ENCODE measurements around the gene TEAD4. TPM values are rescaled to one million over a fixed set of nuclear protein-coding genes. Genes with fewer than 3 reads are reported as not detected.

The TEAD4 gene
- total RNA-seq, 1 donor from 2014 or later: 12.7 TPM

DNA sequence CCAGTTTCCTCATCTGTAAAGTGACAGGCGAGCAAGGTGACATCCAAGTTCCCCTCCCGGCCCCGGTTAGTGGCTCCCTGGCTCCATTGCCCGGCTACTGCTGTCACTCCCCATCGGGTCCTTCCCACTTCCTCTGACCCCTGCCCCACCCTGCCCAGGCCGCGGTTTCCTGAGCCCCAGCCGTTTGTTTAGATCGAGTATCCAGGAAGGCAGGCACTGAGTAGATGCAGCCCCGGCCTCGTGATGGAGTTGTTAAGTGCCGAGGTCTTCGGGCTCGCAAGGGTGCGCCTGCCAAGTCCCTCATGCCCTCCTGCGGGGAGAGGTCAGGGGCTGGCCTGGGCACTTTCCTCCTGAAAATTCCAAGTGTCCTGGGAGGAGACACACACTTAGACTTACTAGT lies 55.4 kb downstream of the TEAD4 start:
- H3K36me3 Mint-ChIP-seq (ENCODE audit: low read depth): no peaks in the 10 kb centered on the region
- intact Hi-C loops (cut with micrococcal nuclease): no loop called here

DNA sequence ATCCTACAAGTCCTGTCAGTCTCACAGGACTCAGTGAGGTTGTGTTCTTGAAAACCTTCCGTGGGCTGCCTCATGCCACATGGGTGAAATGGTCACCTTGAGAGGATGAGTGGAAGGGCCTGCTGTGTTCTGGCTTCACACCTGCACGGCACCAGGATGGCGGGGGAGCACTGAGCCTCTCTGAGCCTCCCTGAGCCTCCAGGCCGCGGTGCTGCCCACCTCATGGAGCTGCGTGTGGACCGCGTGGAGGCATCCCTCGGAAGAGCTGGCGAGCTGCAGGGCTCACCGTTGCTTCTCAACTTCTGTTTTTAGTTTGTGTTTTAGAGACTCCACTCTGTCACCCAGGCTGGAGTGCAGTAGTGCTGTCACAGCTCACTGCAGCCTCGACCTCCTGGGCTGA lies 56.2 kb downstream of the TEAD4 start:
- Mint-ChIP-seq H3K4me1 (ENCODE audit: low read depth) (no peaks in the 10 kb centered on the region), H3K27me3 (ENCODE audit: low read depth) (no peaks in the 10 kb centered on the region), H3K27ac (no peak overlapping the region), H3K36me3 (ENCODE audit: low read depth) (no peaks in the 10 kb centered on the region), H3K9me3 (no peaks in the 10 kb centered on the region), H3K4me3 (ENCODE audit: low read depth) (no peak overlapping the region)
- no peak for DNase-seq (ENCODE audit: low spot score)
- intact Hi-C loops (cut with micrococcal nuclease): no loop called here

More for the DNA sequence above, 55.4 kb downstream of the TEAD4 start:
- no peak for DNase-seq (ENCODE audit: low spot score)
- H3K9me3 Mint-ChIP-seq: no peaks in the 10 kb centered on the region
- no peak overlapping the region for H3K4me3 Mint-ChIP-seq (ENCODE audit: low read depth)
- H3K27me3 Mint-ChIP-seq (ENCODE audit: low read depth): no peaks in the 10 kb centered on the region
- H3K27ac Mint-ChIP-seq: no peak overlapping the region
- no peaks in the 10 kb centered on the region for H3K4me1 Mint-ChIP-seq (ENCODE audit: low read depth)

DNA sequence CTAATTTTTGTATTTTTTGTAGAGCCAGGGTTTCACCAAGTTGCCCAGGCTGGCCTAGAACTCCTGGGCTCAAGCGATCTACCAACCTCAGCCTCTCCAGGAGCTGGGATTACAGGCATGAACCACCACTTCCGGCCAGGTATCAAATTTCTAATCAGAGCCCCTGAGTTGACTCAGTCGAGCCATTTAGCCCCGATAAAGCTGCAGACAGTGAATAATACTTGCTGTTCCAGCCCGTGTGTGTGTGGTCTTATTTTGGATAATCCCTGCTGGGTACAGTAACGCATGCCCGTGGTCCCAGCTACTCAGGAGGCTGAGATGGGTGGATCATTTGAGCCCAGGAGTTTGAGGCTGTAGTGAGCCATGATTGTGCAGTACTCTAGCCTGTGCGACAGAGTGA lies 57.0 kb downstream of the TEAD4 start:
- Mint-ChIP-seq H3K4me3 (ENCODE audit: low read depth) (no peak overlapping the region), H3K27ac (no peak overlapping the region), H3K9me3 (no peaks in the 10 kb centered on the region), H3K4me1 (ENCODE audit: low read depth) (no peaks in the 10 kb centered on the region), H3K36me3 (ENCODE audit: low read depth) (no peaks in the 10 kb centered on the region), H3K27me3 (ENCODE audit: low read depth) (no peaks in the 10 kb centered on the region)
- intact Hi-C loops (cut with micrococcal nuclease): no loop called here
- DNase-seq (ENCODE audit: low spot score): no peak

DNA sequence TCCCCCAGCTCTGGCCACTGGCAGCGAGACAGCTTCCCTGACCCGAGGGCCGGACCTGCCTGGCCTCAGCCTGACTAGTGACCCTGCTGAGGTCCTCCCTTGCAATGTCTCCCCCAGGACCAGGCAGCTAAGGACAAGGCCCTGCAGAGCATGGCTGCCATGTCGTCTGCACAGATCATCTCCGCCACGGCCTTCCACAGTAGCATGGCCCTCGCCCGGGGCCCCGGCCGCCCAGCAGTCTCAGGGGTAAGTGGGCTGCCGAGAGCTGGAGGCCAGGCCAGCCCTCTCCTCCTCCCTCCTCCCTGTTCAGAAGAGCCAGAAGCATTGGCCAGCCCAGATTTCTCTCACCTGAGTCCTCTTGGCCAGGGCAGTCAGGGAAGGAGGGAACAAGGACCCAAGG lies 58.1 kb downstream of the TEAD4 start:
- no peaks in the 10 kb centered on the region for H3K9me3 Mint-ChIP-seq
- no peak overlapping the region for H3K4me3 Mint-ChIP-seq (ENCODE audit: low read depth)
- H3K27me3 Mint-ChIP-seq (ENCODE audit: low read depth): no peaks in the 10 kb centered on the region
- no peaks in the 10 kb centered on the region for H3K36me3 Mint-ChIP-seq (ENCODE audit: low read depth)
- H3K27ac Mint-ChIP-seq: no peak overlapping the region
- DNase-seq (ENCODE audit: low spot score): no peak
- intact Hi-C loops (cut with micrococcal nuclease): no loop called here
- H3K4me1 Mint-ChIP-seq (ENCODE audit: low read depth): no peaks in the 10 kb centered on the region

DNA sequence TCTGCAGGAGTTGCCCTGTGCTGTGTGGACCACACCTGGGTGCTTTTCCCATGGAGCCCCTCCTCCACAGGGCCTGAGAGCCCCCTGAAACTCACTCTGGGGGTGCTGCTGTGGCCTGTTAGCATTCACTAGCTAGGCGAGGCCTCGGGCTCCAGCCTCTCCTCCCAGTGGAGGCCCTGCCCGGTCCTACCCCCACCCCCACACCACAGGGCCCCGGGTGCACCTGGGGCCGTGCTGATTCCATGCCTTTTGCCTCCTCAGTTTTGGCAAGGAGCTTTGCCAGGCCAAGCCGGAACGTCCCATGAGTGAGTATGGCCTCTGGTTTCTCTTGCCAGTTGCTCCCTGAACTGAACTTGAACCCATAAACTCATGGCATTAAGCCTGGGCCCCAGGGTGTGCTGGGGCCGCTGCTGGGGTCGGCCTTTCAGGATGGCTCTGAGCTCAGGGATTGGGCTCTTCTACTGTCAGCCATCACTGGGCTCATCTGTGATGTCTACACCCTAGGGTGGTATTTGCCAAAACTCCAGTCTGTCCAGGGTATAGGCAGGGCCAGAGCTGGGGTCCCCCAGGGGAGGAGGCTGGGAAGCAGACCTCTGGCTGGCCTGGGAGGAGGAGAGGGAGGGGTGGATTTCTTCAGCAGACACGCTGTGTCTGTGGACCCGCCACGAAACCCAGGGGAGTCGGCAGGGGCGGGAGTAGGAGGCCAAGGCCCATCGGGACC lies 59.2 kb downstream of the TEAD4 start:
- intact Hi-C loops (cut with micrococcal nuclease): no loop called here
- H3K4me1 Mint-ChIP-seq (ENCODE audit: low read depth): no peaks in the 10 kb centered on the region
- no peak overlapping the region for H3K27ac Mint-ChIP-seq
- no peaks in the 10 kb centered on the region for H3K27me3 Mint-ChIP-seq (ENCODE audit: low read depth)
- no peaks in the 10 kb centered on the region for H3K36me3 Mint-ChIP-seq (ENCODE audit: low read depth)
- no peaks in the 10 kb centered on the region for H3K9me3 Mint-ChIP-seq
- DNase-seq (ENCODE audit: low spot score): no peak
- no peak overlapping the region for H3K4me3 Mint-ChIP-seq (ENCODE audit: low read depth)

DNA sequence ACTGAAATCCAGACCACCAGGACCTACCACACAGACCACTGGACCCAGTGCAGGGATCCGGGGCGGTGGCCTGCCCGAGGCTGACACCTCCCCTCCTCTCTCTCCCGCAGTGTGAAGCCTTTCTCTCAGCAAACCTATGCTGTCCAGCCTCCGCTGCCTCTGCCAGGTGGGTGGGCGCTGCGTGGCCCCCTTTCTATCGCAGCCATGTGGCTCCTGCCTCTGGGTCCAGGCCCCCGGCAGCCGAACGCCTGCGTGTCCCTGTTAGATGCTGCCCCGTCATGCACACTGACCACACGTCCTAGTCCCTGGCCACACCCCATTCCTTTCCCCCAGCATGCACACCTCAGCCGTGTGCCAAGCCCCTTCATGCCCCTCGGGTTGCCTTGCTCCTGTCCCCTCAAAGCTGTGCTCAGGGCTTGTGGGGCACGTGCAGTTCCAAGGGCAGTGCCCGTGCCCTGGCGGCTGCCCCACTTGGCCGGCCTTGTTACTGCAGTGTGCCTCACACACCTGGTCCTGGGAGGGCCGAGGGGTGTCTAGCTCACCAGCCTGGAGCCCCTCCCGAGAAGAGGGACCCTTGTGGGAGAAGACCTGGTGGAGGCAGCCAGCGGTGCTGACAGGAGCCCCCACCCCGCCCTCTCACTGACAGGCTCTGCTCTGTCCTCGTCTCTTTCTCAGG lies 59.9 kb downstream of the TEAD4 start:
- Mint-ChIP-seq H3K27ac (no peak overlapping the region), H3K9me3 (no peaks in the 10 kb centered on the region), H3K27me3 (ENCODE audit: low read depth) (no peaks in the 10 kb centered on the region), H3K4me1 (ENCODE audit: low read depth) (no peaks in the 10 kb centered on the region), H3K36me3 (ENCODE audit: low read depth) (no peaks in the 10 kb centered on the region), H3K4me3 (ENCODE audit: low read depth) (no peak overlapping the region)
- no peak for DNase-seq (ENCODE audit: low spot score)
- intact Hi-C loops (cut with micrococcal nuclease): no loop called here

DNA sequence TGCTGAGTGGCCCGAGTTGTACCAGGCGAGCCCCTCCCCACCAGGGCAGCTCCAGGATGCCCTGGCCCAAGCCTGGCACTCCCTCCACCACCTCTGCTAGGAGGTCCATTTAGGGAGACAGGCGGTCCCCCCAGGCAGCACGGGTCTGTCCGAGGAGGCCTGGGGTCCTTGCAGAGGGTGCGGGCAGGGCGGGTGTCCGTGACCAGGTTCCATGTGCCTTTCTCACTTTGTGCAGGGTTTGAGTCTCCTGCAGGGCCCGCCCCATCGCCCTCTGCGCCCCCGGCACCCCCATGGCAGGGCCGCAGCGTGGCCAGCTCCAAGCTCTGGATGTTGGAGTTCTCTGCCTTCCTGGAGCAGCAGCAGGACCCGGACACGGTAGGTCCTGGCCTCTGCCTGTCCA lies 61.2 kb downstream of the TEAD4 start:
- Mint-ChIP-seq H3K4me1 (ENCODE audit: low read depth) (no peaks in the 10 kb centered on the region), H3K4me3 (ENCODE audit: low read depth) (no peak overlapping the region), H3K27me3 (ENCODE audit: low read depth) (no peaks in the 10 kb centered on the region), H3K27ac (no peak overlapping the region), H3K9me3 (no peaks in the 10 kb centered on the region), H3K36me3 (ENCODE audit: low read depth) (no peaks in the 10 kb centered on the region)
- intact Hi-C loops (cut with micrococcal nuclease): no loop called here
- no peak for DNase-seq (ENCODE audit: low spot score)

DNA sequence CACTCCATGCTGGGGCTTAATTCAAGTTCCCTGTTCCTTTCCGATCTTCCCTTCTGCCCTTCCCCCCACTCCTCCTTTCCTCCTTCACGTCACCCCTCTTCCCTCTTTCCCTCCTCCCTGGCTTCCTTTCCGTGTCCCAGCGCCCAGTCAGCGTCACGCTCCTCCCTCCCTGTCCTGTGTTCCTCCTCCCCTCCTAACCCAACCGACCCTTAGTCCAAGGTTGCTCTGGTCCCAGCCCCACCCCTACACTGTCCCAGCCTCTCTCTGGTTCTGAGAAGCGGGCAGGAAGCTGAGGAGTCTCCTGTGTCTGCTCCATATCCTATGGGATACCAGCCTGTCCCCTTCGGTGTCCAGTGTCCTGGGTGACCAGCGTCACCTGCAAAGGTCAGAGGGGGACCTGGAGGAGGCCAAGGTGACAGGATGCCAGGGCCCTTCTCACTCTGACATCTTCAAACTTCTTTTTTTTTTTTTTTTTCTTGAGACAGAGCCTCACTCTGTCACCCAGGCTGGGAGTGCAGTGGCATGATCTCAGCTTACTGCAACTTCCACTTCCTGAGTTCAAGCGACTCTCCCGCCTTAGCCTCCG lies 61.7 kb downstream of the TEAD4 start:
- H3K27me3 Mint-ChIP-seq (ENCODE audit: low read depth): no peaks in the 10 kb centered on the region
- intact Hi-C loops (cut with micrococcal nuclease): no loop called here
- H3K36me3 Mint-ChIP-seq (ENCODE audit: low read depth): no peaks in the 10 kb centered on the region
- H3K27ac Mint-ChIP-seq: no peak overlapping the region
- H3K4me1 Mint-ChIP-seq (ENCODE audit: low read depth): no peaks in the 10 kb centered on the region
- DNase-seq (ENCODE audit: low spot score): no peak
- no peak overlapping the region for H3K4me3 Mint-ChIP-seq (ENCODE audit: low read depth)
- H3K9me3 Mint-ChIP-seq: no peaks in the 10 kb centered on the region

DNA sequence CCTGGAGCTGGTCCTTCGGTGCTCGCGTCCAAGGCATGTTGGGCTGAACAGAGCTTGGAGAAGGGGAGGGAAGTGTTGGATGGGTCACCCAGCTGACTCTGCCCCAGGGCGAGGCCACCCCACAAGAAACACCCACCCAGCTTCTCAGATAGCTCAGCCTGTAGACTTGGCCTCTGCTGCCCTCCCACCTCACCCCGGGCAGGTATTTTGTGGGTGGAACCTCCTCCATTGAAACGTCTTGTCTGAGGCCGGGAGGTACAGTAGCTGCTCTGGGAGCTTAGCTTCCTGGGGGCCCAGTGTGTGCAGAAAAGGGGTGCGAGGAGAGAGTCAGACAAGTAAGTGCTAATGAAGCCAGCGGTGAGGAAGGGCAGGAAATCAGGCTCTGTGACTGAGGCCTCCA lies 63.2 kb downstream of the TEAD4 start:
- no peak overlapping the region for H3K4me3 Mint-ChIP-seq (ENCODE audit: low read depth)
- H3K4me1 Mint-ChIP-seq (ENCODE audit: low read depth): no peaks in the 10 kb centered on the region
- DNase-seq (ENCODE audit: low spot score): no peak
- H3K27me3 Mint-ChIP-seq (ENCODE audit: low read depth): no peaks in the 10 kb centered on the region
- intact Hi-C loops (cut with micrococcal nuclease): no loop called here
- no peak overlapping the region for H3K27ac Mint-ChIP-seq
- H3K36me3 Mint-ChIP-seq (ENCODE audit: low read depth): no peaks in the 10 kb centered on the region
- no peaks in the 10 kb centered on the region for H3K9me3 Mint-ChIP-seq

DNA sequence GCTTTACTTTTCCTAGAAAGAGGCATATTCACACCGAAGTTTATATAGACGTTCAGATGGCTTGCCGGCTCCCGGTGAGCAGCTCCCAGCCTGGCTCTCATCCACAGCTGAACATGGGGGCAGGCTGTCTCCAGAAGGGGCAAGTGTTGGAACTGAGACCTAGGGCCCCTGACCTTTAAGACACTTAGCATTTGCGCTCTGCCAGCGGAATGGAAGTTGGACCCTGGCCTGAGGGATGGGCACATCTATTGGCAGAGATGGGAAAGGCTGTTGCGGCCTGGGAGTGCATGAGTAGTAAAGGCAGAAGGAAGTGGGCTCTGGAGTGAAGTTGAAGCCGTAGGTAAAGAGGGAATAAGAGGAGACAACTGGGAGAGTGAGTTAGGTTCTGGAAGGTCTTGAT lies 63.8 kb downstream of the TEAD4 start:
- H3K27ac Mint-ChIP-seq: no peak overlapping the region
- H3K36me3 Mint-ChIP-seq (ENCODE audit: low read depth): no peaks in the 10 kb centered on the region

DNA sequence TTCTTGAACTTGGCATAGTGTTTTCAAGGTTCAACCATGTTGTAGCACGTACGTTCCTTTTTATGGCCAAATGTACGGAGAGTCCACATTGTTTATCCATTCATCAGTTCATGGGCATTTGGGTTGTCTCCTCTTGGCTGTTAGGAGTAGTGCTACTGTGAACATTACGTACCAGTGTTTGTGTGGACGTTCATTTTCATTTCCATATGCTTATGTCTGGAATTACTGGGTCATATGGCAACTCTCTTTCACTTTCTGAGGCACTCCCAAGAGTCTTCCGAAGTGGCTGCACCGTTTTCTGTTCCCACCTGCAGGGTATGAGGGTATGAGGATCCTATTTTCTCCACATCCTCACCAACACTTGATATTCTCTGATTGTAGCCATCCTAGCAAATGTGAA lies 68.9 kb downstream of the TEAD4 start:
- no peak overlapping the region for H3K27ac Mint-ChIP-seq
- no peaks in the 10 kb centered on the region for H3K9me3 Mint-ChIP-seq
- intact Hi-C loops (cut with micrococcal nuclease): no loop called here
- H3K27me3 Mint-ChIP-seq (ENCODE audit: low read depth): no peaks in the 10 kb centered on the region
- no peaks in the 10 kb centered on the region for H3K4me1 Mint-ChIP-seq (ENCODE audit: low read depth)
- H3K36me3 Mint-ChIP-seq (ENCODE audit: low read depth): no peaks in the 10 kb centered on the region
- DNase-seq (ENCODE audit: low spot score): no peak
- H3K4me3 Mint-ChIP-seq (ENCODE audit: low read depth): no peak overlapping the region

More for the DNA sequence above, 63.8 kb downstream of the TEAD4 start:
- Mint-ChIP-seq H3K4me1 (ENCODE audit: low read depth) (no peaks in the 10 kb centered on the region), H3K9me3 (no peaks in the 10 kb centered on the region), H3K4me3 (ENCODE audit: low read depth) (no peak overlapping the region), H3K27me3 (ENCODE audit: low read depth) (no peaks in the 10 kb centered on the region)
- intact Hi-C loops (cut with micrococcal nuclease): no loop called here
- no peak for DNase-seq (ENCODE audit: low spot score)

DNA sequence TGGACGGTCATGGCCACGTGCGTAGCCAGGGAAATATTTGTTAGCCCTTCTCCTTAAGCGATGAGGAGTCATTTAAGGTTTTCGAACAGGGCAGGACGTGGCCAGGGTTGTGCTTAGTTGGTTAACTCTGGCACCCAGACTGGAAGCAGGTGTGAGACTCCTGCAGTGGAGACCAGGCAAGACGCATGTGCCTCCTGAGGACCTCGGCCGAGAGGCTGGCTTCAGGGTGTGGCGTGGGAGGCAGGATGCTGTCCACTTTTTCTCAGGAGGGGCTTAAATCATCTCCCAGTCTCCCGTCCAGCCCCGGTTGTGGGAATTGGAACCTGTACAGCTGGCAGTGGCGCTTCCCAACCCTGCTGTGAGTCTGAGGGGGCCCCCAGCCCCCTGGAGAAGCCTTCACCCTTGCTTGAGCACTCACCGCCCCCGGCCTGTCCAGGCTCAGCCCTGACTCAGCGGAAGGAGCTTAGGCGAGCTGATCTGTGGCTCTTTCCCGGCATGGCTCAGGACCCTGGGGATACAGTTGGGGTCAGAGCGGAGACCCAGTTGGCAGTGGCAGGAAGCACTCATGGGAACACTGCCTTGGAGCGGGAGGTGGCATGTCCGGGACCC lies 71.7 kb downstream of the TEAD4 start:
- no peak overlapping the region for H3K4me3 Mint-ChIP-seq (ENCODE audit: low read depth)

DNA sequence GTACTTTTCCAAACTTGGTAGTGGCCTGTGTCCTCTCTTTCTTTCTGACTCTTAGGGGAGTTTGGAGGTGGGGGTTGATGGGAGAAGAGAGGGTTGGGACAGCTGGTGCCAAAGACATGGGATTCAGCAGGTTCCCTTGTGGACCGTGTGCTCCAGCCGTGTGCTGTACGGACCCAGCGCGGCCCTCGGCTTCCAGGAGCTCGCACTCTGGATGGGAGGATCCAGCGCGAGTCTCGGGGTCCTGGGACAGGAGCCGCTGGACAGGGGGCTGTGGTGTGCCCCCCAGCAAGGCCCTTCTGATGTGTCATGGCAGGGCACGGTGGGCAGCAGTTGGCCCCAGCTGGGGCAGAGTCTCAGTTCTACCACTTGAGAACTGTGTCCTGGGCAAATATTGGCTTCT lies 73.0 kb downstream of the TEAD4 start:
- intact Hi-C loops (cut with micrococcal nuclease): no loop called here
- H3K36me3 Mint-ChIP-seq (ENCODE audit: low read depth): no peaks in the 10 kb centered on the region
- H3K4me3 Mint-ChIP-seq (ENCODE audit: low read depth): no peak overlapping the region
- DNase-seq (ENCODE audit: low spot score): no peak
- no peaks in the 10 kb centered on the region for H3K9me3 Mint-ChIP-seq
- H3K27me3 Mint-ChIP-seq (ENCODE audit: low read depth): no peaks in the 10 kb centered on the region
- no peaks in the 10 kb centered on the region for H3K4me1 Mint-ChIP-seq (ENCODE audit: low read depth)
- H3K27ac Mint-ChIP-seq: no peak overlapping the region

More for the DNA sequence above, 71.7 kb downstream of the TEAD4 start:
- no peaks in the 10 kb centered on the region for H3K36me3 Mint-ChIP-seq (ENCODE audit: low read depth)
- no peak overlapping the region for H3K27ac Mint-ChIP-seq
- no peaks in the 10 kb centered on the region for H3K27me3 Mint-ChIP-seq (ENCODE audit: low read depth)
- no peaks in the 10 kb centered on the region for H3K4me1 Mint-ChIP-seq (ENCODE audit: low read depth)
- H3K9me3 Mint-ChIP-seq: no peaks in the 10 kb centered on the region
- DNase-seq (ENCODE audit: low spot score): no peak
- intact Hi-C loops (cut with micrococcal nuclease): no loop called here

Measured in activated T-helper 2 cell treated with anti-CD3 and anti-CD28 coated beads, Interferon-gamma antibody, Interleukin-2, Interleukin-4, amounts not matched to agents 10 μg/mL and 5 μg/mL and 100 μg/mL, durations not matched to agents 14 hours and 24 hours and 36 hours (primary cell).